MM.1S (cell line): ENCODE results near the gene FBN3.
"Not testable (repeated sequence)": the region's sequence is repeated elsewhere in the genome, so short reads cannot be mapped to it uniquely, and the experiment has no call there.

Source experiments
- DNase-seq: peaks from one replicate; pipeline ENCODE4 v3.0.0-alpha.2; 2015
- H2AFZ ChIP-seq: fragments of 300-600 bp; sonication (generic); 2 replicates; pipeline ENCODE4 v1.6.0; 2016; ENCODE audit warnings: antibody characterized with exemption, low read length
- H3F3A ChIP-seq: fragments of 300-600 bp; sonication (generic); 2 replicates; pipeline ENCODE4 v1.6.1; 2016; ENCODE audit warnings: mild to moderate bottlenecking, antibody characterized with exemption, low read length, moderate library complexity, mixed read lengths; ENCODE audit not compliant: insufficient read depth
- H3K27ac ChIP-seq: fragments of 300-600 bp; sonication (generic); 2 replicates; pipeline ENCODE4 v1.5.1; 2016; ENCODE audit warnings: mild to moderate bottlenecking, low read length
- H3K27me3 ChIP-seq: fragments of 300-600 bp; sonication (generic); replicated peaks from 2 replicates; pipeline ENCODE4 v1.6.0; 2016; ENCODE audit warnings: low read length; ENCODE audit not compliant: insufficient read depth
- H3K36me3 ChIP-seq: fragments of 300-600 bp; sonication (generic); replicated peaks from 2 replicates; pipeline ENCODE4 v1.6.1; 2016; ENCODE audit warnings: mild to moderate bottlenecking, low read length, mixed read lengths; ENCODE audit not compliant: insufficient read depth
- H3K4me1 ChIP-seq: fragments of 300-600 bp; sonication (generic); 2 replicates; pipeline ENCODE4 v1.6.1; 2016; ENCODE audit warnings: low read length, mixed read lengths
- H3K4me2 ChIP-seq: fragments of 300-600 bp; sonication (generic); 2 replicates; pipeline ENCODE4 v1.6.0; 2016; ENCODE audit warnings: low read depth, low read length
- H3K4me3 ChIP-seq: fragments of 300-600 bp; sonication (generic); 2 replicates; pipeline ENCODE4 v1.5.1; 2016; ENCODE audit warnings: low read length, mixed read lengths
- H3K79me2 ChIP-seq: fragments of 300-600 bp; sonication (generic); 2 replicates; pipeline ENCODE4 v1.6.1; 2016; ENCODE audit warnings: mixed run types, low read length, mixed read lengths
- H3K9ac ChIP-seq: fragments of 300-600 bp; sonication (generic); 2 replicates; pipeline ENCODE4 v1.6.1; 2016; ENCODE audit warnings: low read length, mixed read lengths
- H3K9me2 ChIP-seq: fragments of 300-600 bp; sonication (generic); replicated peaks from 2 replicates; pipeline ENCODE4 v1.6.1; 2016; ENCODE audit warnings: mild to moderate bottlenecking, low read length, mixed read lengths; ENCODE audit not compliant: insufficient read depth
- H3K9me3 ChIP-seq: fragments of 300-600 bp; sonication (generic); replicated peaks from 2 replicates; pipeline ENCODE4 v1.6.1; 2016; ENCODE audit warnings: mild to moderate bottlenecking, low read length, mixed read lengths; ENCODE audit not compliant: insufficient read depth
- H4K20me1 ChIP-seq: fragments of 300-600 bp; sonication (generic); 2 replicates; pipeline ENCODE4 v1.6.1; 2016; ENCODE audit warnings: mild to moderate bottlenecking, low read length, moderate library complexity, mixed read lengths; ENCODE audit not compliant: insufficient read depth
- EZH2 ChIP-seq: fragments of 300-600 bp; sonication (generic); optimal IDR thresholded peaks from 2 replicates; pipeline ENCODE3; 2017; ENCODE audit warnings: low read depth, mild to moderate bottlenecking, antibody characterized with exemption, low read length, mixed read lengths
- EZH2phosphoT487 ChIP-seq: fragments of 300-600 bp; sonication (generic); IDR thresholded peaks from 2 replicates; pipeline ENCODE4 v1.6.1; 2018; ENCODE audit warnings: antibody characterized with exemption, low read length
- TF ChIP-seq, protein P1 (sequence below): fragments of 300-600 bp; sonication (generic); IDR thresholded peaks from 2 replicates; pipeline ENCODE4 v1.5.1; 2016; ENCODE audit warnings: antibody characterized with exemption, low read length, mixed read lengths

FBN3 gene

DNA sequence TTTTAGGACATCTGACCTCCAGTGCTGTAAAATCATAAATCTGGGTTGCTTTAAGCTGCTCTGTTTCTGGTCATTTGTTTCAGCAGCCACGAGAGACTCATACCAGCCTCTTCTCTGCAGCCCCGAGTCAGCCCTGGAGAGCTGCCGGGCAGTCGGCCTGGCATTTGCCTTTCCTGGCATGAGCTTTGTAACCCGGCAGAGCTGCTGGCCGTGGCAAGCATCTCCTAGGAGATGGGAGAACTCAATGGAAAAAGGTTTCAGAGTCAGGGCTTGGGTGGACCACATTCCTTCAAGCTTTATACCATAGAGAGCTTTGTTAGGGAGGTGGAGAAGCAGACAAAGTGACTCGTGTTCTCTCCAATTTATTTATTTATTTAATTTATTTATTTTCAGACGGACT lies 118.4 kb downstream of the FBN3 start:
- H3K27me3 ChIP-seq, result peaks cover 85% of the 10 kb centered on the region
- TF ChIP-seq, protein P1, sequence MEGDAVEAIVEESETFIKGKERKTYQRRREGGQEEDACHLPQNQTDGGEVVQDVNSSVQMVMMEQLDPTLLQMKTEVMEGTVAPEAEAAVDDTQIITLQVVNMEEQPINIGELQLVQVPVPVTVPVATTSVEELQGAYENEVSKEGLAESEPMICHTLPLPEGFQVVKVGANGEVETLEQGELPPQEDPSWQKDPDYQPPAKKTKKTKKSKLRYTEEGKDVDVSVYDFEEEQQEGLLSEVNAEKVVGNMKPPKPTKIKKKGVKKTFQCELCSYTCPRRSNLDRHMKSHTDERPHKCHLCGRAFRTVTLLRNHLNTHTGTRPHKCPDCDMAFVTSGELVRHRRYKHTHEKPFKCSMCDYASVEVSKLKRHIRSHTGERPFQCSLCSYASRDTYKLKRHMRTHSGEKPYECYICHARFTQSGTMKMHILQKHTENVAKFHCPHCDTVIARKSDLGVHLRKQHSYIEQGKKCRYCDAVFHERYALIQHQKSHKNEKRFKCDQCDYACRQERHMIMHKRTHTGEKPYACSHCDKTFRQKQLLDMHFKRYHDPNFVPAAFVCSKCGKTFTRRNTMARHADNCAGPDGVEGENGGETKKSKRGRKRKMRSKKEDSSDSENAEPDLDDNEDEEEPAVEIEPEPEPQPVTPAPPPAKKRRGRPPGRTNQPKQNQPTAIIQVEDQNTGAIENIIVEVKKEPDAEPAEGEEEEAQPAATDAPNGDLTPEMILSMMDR, result no peak
- TF ChIP-seq EZH2phosphoT487, result no peak
- TF ChIP-seq EZH2, result no peak

DNA sequence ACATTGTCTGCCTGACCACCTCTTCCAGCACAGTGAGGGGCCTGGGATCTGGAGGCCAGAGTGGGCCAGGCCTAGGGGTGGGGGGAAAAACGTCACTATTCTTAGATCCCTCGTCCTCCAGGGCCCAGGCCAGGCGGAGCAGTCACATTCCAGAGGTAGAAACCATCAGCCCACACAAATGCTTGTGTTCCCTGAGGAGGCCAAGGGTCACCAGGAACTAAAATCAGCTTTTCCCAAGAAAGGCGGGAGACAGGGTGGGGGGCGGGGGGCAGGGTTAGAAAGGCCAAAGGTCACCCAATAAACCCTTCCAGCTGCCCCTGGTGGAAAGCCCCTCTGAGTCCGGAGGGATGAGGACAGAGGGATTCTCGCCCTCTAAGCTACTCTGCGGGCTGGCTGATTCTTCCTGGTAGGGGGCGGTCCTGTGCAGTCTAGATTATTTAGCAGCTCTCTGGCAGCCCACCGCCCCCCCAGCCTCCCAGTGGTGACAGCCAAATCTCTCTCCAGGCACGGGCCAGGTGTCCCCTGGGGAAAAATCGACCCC lies 120.4 kb downstream of the FBN3 start:
- Histone ChIP-seq H3K4me2 (no peak overlapping the region), H2AFZ (no peak overlapping the region)

More for the DNA sequence above, 118.4 kb downstream of the FBN3 start:
- no peak overlapping the region for H3K9ac ChIP-seq
- H3K79me2 ChIP-seq, result no peaks in the 10 kb centered on the region
- H3F3A ChIP-seq, result no peaks in the 10 kb centered on the region
- no peak overlapping the region for H3K27ac ChIP-seq
- H3K4me1 ChIP-seq, result no peaks in the 10 kb centered on the region
- H4K20me1 ChIP-seq, result no peaks in the 10 kb centered on the region
- no peaks in the 10 kb centered on the region for H3K36me3 ChIP-seq
- H3K4me3 ChIP-seq, result no peak overlapping the region
- DNase-seq, result no peak
- no peaks in the 10 kb centered on the region for H3K9me3 ChIP-seq
- no peak overlapping the region for H2AFZ ChIP-seq
- no peaks in the 10 kb centered on the region for H3K9me2 ChIP-seq
- H3K4me2 ChIP-seq, result no peak overlapping the region

DNA sequence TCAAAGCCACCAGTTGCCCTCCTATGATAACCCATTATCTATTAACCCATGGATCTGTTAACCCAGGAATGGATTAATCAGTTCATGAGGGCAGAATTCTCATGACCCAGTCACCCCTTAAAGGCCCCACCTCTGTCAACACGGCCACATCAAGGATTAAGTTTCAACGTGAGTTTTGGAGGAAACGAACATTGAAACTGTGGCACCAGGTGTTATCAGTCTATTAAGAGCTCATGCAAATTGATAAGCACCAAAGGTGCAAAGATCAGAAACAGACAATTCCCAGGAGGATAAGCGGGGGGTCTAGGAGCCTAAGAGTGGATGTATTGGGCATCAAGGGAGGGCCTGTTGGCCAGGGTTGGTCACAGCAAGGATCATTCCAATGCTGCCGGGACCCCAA lies 124.1 kb downstream of the FBN3 start:
- H3K9ac ChIP-seq, result no peak overlapping the region
- H3K36me3 ChIP-seq, result no peaks in the 10 kb centered on the region
- H3K9me3 ChIP-seq, result no peaks in the 10 kb centered on the region
- DNase-seq, result no peak
- no peak overlapping the region for H3K4me2 ChIP-seq
- no peak overlapping the region for H2AFZ ChIP-seq
- H3K27me3 ChIP-seq, result peaks cover 83% of the 10 kb centered on the region
- no peaks in the 10 kb centered on the region for H3K9me2 ChIP-seq
- H3K4me3 ChIP-seq, result no peak overlapping the region
- no peaks in the 10 kb centered on the region for H3F3A ChIP-seq
- H4K20me1 ChIP-seq, result no peaks in the 10 kb centered on the region
- no peak for TF ChIP-seq EZH2phosphoT487
- TF ChIP-seq, protein P1, result no peak
- no peak for TF ChIP-seq EZH2
- no peaks in the 10 kb centered on the region for H3K79me2 ChIP-seq
- H3K4me1 ChIP-seq, result no peaks in the 10 kb centered on the region
- no peak overlapping the region for H3K27ac ChIP-seq

More for the DNA sequence above, 120.4 kb downstream of the FBN3 start:
- Histone ChIP-seq H3K4me1 (no peaks in the 10 kb centered on the region), H3F3A (no peaks in the 10 kb centered on the region), H3K4me3 (no peak overlapping the region), H4K20me1 (no peaks in the 10 kb centered on the region), H3K79me2 (no peaks in the 10 kb centered on the region), H3K9me2 (no peaks in the 10 kb centered on the region), H3K27ac (no peak overlapping the region), H3K27me3 (peaks cover 82% of the 10 kb centered on the region), H3K36me3 (no peaks in the 10 kb centered on the region), H3K9me3 (no peaks in the 10 kb centered on the region), H3K9ac (no peak overlapping the region)
- TF ChIP-seq EZH2 (no peak), EZH2phosphoT487 (no peak)
- TF ChIP-seq, protein P1, result no peak
- no peak for DNase-seq

DNA sequence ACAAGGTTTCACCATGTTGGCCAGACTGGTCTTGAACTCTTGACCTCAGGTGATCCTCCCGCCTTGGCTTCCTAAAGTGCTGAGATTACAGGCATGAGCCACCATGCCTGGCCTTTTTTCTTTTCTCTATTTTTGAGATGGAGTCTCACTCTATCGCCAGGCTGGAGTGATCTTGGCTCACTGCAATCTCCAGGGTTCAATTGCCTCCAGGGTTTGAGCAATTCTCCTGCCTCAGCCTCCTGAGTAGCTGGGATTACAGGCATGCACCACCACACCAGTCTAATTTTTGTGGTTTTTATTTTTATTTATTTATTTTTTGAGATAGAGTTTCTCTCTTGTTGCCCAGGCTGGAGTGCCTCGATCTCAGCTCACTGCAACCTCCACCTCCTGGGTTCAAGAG lies 125.1 kb downstream of the FBN3 start:
- not testable (repeated sequence) for H3K4me3 ChIP-seq, H3K9me2 ChIP-seq, H3K36me3 ChIP-seq, DNase-seq, H3K79me2 ChIP-seq, H3F3A ChIP-seq, H3K27ac ChIP-seq, H3K9ac ChIP-seq, H2AFZ ChIP-seq, H3K9me3 ChIP-seq, H3K4me2 ChIP-seq, H4K20me1 ChIP-seq, H3K4me1 ChIP-seq
- H3K27me3 ChIP-seq, result peaks cover 76% of the 10 kb centered on the region
